Peyer's patch (tissue), 4 donors: ENCODE data around the gene TRIM56.

ENCODE experiments used
- POLR2A ChIP-seq, 2 donors: fragments of 450-650 bp; IDR thresholded peaks; one replicate each; pipeline ENCODE4 v1.5.1; 2017; ENCODE audit warnings: antibody characterized with exemption in 2 of 2, mild to moderate bottlenecking in 2 of 2, moderate library complexity in 2 of 2
- TF ChIP-seq, protein P1 (sequence below), 6 experiments: fragments of 450-650 bp in 4 of 6; fragments of 200-600 bp in 2 of 6; sonication (generic) in 1 of 6; IDR thresholded peaks; one replicate each; pipeline ENCODE4 v1.5.1; 2017 to 2019; ENCODE audit warnings: antibody characterized with exemption in 6 of 6, mild to moderate bottlenecking in 3 of 6, moderate library complexity in 1 of 6

DNA sequence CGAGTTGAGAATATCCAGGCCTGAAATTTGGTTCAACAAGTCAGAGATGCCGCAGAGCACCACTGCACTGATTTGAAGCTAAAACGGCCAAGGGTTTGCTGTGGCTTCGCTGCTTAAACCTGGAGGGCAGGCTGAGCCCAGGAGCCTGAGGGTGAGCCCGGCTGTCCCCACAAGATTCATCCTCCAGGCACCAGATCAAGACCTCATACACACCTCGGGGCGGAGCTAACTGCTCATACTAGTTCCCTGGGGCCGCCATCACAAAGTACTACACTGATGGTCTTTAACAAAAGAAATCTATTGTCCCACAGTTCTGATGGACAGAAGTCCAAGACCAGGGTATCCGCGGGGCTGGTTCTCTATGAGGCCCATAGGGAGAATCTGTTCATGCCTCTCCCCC lies 16.9 kb upstream of the TRIM56 start:
- no peak for TF ChIP-seq POLR2A (IDR thresholded peaks at IDR 0.05)
- TF ChIP-seq, protein P1, sequence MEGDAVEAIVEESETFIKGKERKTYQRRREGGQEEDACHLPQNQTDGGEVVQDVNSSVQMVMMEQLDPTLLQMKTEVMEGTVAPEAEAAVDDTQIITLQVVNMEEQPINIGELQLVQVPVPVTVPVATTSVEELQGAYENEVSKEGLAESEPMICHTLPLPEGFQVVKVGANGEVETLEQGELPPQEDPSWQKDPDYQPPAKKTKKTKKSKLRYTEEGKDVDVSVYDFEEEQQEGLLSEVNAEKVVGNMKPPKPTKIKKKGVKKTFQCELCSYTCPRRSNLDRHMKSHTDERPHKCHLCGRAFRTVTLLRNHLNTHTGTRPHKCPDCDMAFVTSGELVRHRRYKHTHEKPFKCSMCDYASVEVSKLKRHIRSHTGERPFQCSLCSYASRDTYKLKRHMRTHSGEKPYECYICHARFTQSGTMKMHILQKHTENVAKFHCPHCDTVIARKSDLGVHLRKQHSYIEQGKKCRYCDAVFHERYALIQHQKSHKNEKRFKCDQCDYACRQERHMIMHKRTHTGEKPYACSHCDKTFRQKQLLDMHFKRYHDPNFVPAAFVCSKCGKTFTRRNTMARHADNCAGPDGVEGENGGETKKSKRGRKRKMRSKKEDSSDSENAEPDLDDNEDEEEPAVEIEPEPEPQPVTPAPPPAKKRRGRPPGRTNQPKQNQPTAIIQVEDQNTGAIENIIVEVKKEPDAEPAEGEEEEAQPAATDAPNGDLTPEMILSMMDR (IDR thresholded peaks at IDR 0.05): no peak
